ENCODE data around the gene ANKRD11. TPM values are rescaled to one million over a fixed set of nuclear protein-coding genes. Genes with fewer than 3 reads are reported as not detected.

Gene ANKRD11
- total RNA-seq, 1 donor from 2014 or later = 63.8 TPM

- peak overlapping the region; percentile 85 for H3K27ac ChIP-seq (replicated peaks)
- no peaks in the 10 kb centered on the region for H3K27me3 ChIP-seq (ENCODE audit: low read depth)
- H3K36me3 ChIP-seq = peaks cover 93% of the 10 kb centered on the region
- H3K4me1 ChIP-seq = peaks cover 31% of the 10 kb centered on the region
- H3K9me3 ChIP-seq (replicated peaks) = no peaks in the 10 kb centered on the region
- TF ChIP-seq, protein P1, sequence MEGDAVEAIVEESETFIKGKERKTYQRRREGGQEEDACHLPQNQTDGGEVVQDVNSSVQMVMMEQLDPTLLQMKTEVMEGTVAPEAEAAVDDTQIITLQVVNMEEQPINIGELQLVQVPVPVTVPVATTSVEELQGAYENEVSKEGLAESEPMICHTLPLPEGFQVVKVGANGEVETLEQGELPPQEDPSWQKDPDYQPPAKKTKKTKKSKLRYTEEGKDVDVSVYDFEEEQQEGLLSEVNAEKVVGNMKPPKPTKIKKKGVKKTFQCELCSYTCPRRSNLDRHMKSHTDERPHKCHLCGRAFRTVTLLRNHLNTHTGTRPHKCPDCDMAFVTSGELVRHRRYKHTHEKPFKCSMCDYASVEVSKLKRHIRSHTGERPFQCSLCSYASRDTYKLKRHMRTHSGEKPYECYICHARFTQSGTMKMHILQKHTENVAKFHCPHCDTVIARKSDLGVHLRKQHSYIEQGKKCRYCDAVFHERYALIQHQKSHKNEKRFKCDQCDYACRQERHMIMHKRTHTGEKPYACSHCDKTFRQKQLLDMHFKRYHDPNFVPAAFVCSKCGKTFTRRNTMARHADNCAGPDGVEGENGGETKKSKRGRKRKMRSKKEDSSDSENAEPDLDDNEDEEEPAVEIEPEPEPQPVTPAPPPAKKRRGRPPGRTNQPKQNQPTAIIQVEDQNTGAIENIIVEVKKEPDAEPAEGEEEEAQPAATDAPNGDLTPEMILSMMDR (IDR thresholded peaks at IDR 0.05; ENCODE audit: borderline replicate concordance) = no peak
- no peak for DNase-seq
- intact Hi-C loops (cut with micrococcal nuclease) = no loop called here
- peak overlapping the region; percentile 47 for H3K4me3 ChIP-seq
Measured at GRCh38 chr16:89523680-89524344, 33.5 kb upstream of the ANKRD11 start.

GRCh38 chr16:89522287-89522686 is 31.9 kb upstream of the ANKRD11 start:
- no peak for DNase-seq
- no peaks in the 10 kb centered on the region for H3K27me3 ChIP-seq (ENCODE audit: low read depth)
- H3K4me3 ChIP-seq = no peak overlapping the region
- intact Hi-C loops (cut with micrococcal nuclease) = no loop called here
- peaks cover 31% of the 10 kb centered on the region for H3K4me1 ChIP-seq
- peaks cover 98% of the 10 kb centered on the region for H3K36me3 ChIP-seq
- no peak overlapping the region for H3K27ac ChIP-seq (replicated peaks)
- TF ChIP-seq, protein P1 (IDR thresholded peaks at IDR 0.05; ENCODE audit: borderline replicate concordance) = no peak
- no peaks in the 10 kb centered on the region for H3K9me3 ChIP-seq (replicated peaks)

GRCh38 chr16:89519881-89520280 is 29.5 kb upstream of the ANKRD11 start:
- Histone ChIP-seq H3K36me3 (peaks cover 97% of the 10 kb centered on the region), H3K4me1 (peaks cover 18% of the 10 kb centered on the region), H3K9me3 (replicated peaks) (no peaks in the 10 kb centered on the region), H3K4me3 (no peak overlapping the region), H3K27ac (replicated peaks) (no peak overlapping the region), H3K27me3 (ENCODE audit: low read depth) (no peaks in the 10 kb centered on the region)
- intact Hi-C loops (cut with micrococcal nuclease) = no loop called here
- TF ChIP-seq, protein P1 (IDR thresholded peaks at IDR 0.05; ENCODE audit: borderline replicate concordance) = no peak
- DNase-seq = no peak

DNA sequence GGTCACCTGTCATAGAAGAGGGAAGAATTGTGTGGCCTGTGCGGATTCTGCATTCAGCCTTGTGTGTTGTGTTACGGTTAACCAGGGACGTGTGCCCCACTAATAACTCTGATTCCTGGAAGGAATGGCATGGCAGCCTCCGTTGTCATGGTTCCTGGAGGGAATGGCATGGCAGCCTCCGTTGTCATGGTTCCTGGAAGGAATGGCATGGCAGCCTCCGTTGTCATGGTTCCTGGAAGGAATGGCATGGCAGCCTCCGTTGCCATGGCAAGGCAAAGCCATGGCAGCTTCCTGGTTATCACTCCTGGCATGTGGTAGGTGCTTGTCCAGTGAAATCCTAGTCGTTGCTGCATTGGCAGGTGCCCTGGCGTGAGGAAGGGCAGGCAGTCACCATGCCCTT is 26.8 kb upstream of the ANKRD11 start:
- Histone ChIP-seq H3K4me1 (no peaks in the 10 kb centered on the region), H3K27ac (replicated peaks) (no peak overlapping the region), H3K9me3 (replicated peaks) (no peaks in the 10 kb centered on the region), H3K36me3 (peaks cover 97% of the 10 kb centered on the region), H3K4me3 (no peak overlapping the region), H3K27me3 (ENCODE audit: low read depth) (no peaks in the 10 kb centered on the region)
- intact Hi-C loops (cut with micrococcal nuclease) = no loop called here
- TF ChIP-seq, protein P1 (IDR thresholded peaks at IDR 0.05; ENCODE audit: borderline replicate concordance) = no peak
- no peak for DNase-seq

GRCh38 chr16:89512453-89512852 is 22.1 kb upstream of the ANKRD11 start:
- no peaks in the 10 kb centered on the region for H3K9me3 ChIP-seq (replicated peaks)
- H3K36me3 ChIP-seq = peaks cover 68% of the 10 kb centered on the region
- H3K4me3 ChIP-seq = no peak overlapping the region
- intact Hi-C loops (cut with micrococcal nuclease) = no loop called here
- TF ChIP-seq, protein P1 (IDR thresholded peaks at IDR 0.05; ENCODE audit: borderline replicate concordance) = no peak
- no peak overlapping the region for H3K27ac ChIP-seq (replicated peaks)
- H3K27me3 ChIP-seq (ENCODE audit: low read depth) = no peaks in the 10 kb centered on the region
- no peak for DNase-seq
- peaks cover 26% of the 10 kb centered on the region for H3K4me1 ChIP-seq
